Kidney (tissue), 14 donors: Measurements from ENCODE around the gene WDR31. TPM values are rescaled to one million over a fixed set of nuclear protein-coding genes. Genes with fewer than 3 reads are reported as not detected.

Experiments used
- DNase-seq, 5 donors: peaks; one replicate each; pipeline ENCODE4 v3.0.0-alpha.2; 2013 to 2020
- FAIRE-seq: peaks from 2 replicates; lab custom pipeline; 2012; peaks lifted over from hg19 to GRCh38; lab: Jason Lieb, UNC
- H3K27ac ChIP-seq, 2 donors: one replicate each; pipeline ENCODE4 v1.7.0; 2013; ENCODE audit warnings: low read depth in 2 of 2, low read length in 2 of 2, inconsistent platforms in 1 of 2
- H3K27me3 ChIP-seq: one replicate; pipeline ENCODE4 v1.7.1; 2013; ENCODE audit warnings: low read length, inconsistent platforms; ENCODE audit not compliant: control insufficient read depth, insufficient read depth
- H3K36me3 ChIP-seq, 3 donors: one replicate each; pipeline versions ENCODE4 v1.7.0 to v1.7.1; 2013; ENCODE audit warnings: low read length in 3 of 3, control low read depth in 1 of 3, inconsistent platforms in 1 of 3; ENCODE audit not compliant: insufficient read depth in 3 of 3, control insufficient read depth in 2 of 3
- H3K4me1 ChIP-seq, 3 donors: one replicate each; pipeline versions ENCODE4 v1.7.0 to v1.7.1; 2013; ENCODE audit warnings: low read length in 3 of 3, inconsistent platforms in 1 of 3, low read depth in 1 of 3; ENCODE audit not compliant: control insufficient read depth in 2 of 3, insufficient read depth in 2 of 3
- H3K4me3 ChIP-seq, 3 donors: one replicate each; pipeline versions ENCODE4 v1.7.0 to v1.8.1; 2013; ENCODE audit warnings: low read length in 3 of 3, control low read depth in 1 of 3, inconsistent platforms in 1 of 3
- H3K9ac ChIP-seq, 3 donors: one replicate each; pipeline versions ENCODE4 v1.7.0 to v1.7.1; 2013; ENCODE audit warnings: low read length in 3 of 3, control low read depth in 1 of 3, inconsistent platforms in 1 of 3
- H3K9me3 ChIP-seq, 3 donors: one replicate each; pipeline versions ENCODE4 v1.7.0 to v1.7.1; 2013; ENCODE audit warnings: low read length in 3 of 3, control low read depth in 1 of 3, inconsistent platforms in 1 of 3; ENCODE audit not compliant: control insufficient read depth in 2 of 3, insufficient read depth in 1 of 3
- CTCF ChIP-seq: IDR thresholded peaks from 3 replicates; pipeline ENCODE4 v1.5.1; 2012; ENCODE audit warnings: mild to moderate bottlenecking, moderate library complexity, borderline replicate concordance; ENCODE audit not compliant: insufficient read depth; ENCODE audit errors: extremely low read depth
- intact Hi-C: fragments of 100-400 bp; cut with DNase I; formaldehyde crosslinking; loops from one replicate; pipeline ENCODE4 v1.11.1; 2022
- polyA plus RNA-seq: library from polyadenylated mRNA; stranded (reverse); fragments of 350-450 nt; fragmentation: Illumina TruSeq; extraction: RNeasy Lipid Tissue Mini Kit (QIAGEN cat#74804); gene quantifications from one replicate; pipeline ENCODE4 v1.2.3, GENCODE V29; 2014; ENCODE audit warnings: low read depth, low replicate concordance; ENCODE audit not compliant: insufficient read depth
- total RNA-seq: library from RNA; stranded (reverse); fragmentation: NEBNext Ultra II Directional; extraction: Animal tissue kit (Norgen Biotek cat#: 25700); gene quantifications from one replicate; pipeline ENCODE4 v1.2.1, GENCODE V29; 2021
- donor health status: control.
- donor health status: control.
- donor health status: control.
- donor health status: control.
- donor health status: control.
- donor health status: DM: yes; HTN: yes; CAD: no.
- donor health status: Normal renal cell carcinoma (clear cell type).

Gene WDR31
- total and polyA plus RNA-seq, 2 donors from 2014 or later: 3.1 to 8.7 TPM

- DNase-seq (no peak), FAIRE-seq (no peak)
- Histone ChIP-seq H3K4me3 (no peak overlapping the region), H3K9me3 (no peaks in the 10 kb centered on the region), H3K36me3 (peaks cover 0 to 10% (median 0%) of the 10 kb centered on the region in 3 donors), H3K4me1 (peaks cover 0 to 14% (median 0%) of the 10 kb centered on the region in 3 donors), H3K27ac (no peak overlapping the region), H3K27me3 (no peaks in the 10 kb centered on the region), H3K9ac (no peak overlapping the region)
- no peak for TF ChIP-seq CTCF
- intact Hi-C loops: no loop called here
Observed at GRCh38 chr9:113372059-113372458, 32.0 kb upstream of the WDR31 start.

- intact Hi-C loops: no loop called here
- H3K9me3 ChIP-seq: no peaks in the 10 kb centered on the region
- peaks cover 0 to 14% (median 0%) of the 10 kb centered on the region in 3 donors for H3K4me1 ChIP-seq
- H3K27ac ChIP-seq: no peak overlapping the region
- no peak for TF ChIP-seq CTCF
- DNase-seq: no peak
- peaks cover 0 to 10% (median 0%) of the 10 kb centered on the region in 3 donors for H3K36me3 ChIP-seq
- no peaks in the 10 kb centered on the region for H3K27me3 ChIP-seq
- FAIRE-seq: no peak
- no peak overlapping the region for H3K9ac ChIP-seq
- no peak overlapping the region for H3K4me3 ChIP-seq
Observed at GRCh38 chr9:113370806-113371325, 30.8 kb upstream of the WDR31 start.

- intact Hi-C loops: no loop called here
- Histone ChIP-seq H3K9ac (no peak overlapping the region), H3K27me3 (no peaks in the 10 kb centered on the region), H3K36me3 (peaks cover 0 to 10% (median 0%) of the 10 kb centered on the region in 3 donors), H3K4me1 (peaks cover 0 to 14% (median 0%) of the 10 kb centered on the region in 3 donors), H3K4me3 (no peak overlapping the region), H3K27ac (no peak overlapping the region), H3K9me3 (no peaks in the 10 kb centered on the region)
- DNase-seq: no peak
- FAIRE-seq: no peak
- TF ChIP-seq CTCF: no peak
Observed at GRCh38 chr9:113369855-113370140, 29.7 kb upstream of the WDR31 start.
